ENCODE data around the gene PARVB.

PARVB gene

DNA sequence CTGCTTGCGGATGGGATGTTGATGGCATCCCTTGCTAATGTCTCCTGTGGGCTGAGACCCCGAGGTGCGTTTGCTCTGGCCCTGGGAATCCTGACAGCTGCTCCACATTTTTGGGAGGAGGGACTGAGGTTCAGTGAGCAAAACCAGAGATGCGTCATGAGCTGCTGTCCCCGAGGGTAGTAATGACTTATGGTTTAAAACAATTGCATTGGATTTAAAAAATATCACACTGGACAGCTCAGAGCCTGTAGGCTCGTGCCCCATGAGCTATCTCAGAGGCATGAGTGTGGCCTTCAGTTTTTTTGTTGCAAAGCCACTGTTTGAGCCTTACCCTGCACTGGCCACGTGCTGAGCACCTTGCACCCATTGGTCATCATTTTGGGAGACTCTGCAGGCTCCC is 135.7 kb downstream of the PARVB start:
- no peaks in the 10 kb centered on the region for H3K36me3 ChIP-seq (replicated peaks in 1 of 2; ENCODE audit: control insufficient read depth in 2 of 2, insufficient read depth in 2 of 2, low read length in 2 of 2)
- H4K91ac ChIP-seq (ENCODE audit: low read depth, low read length, poor library complexity): no peak overlapping the region
- no peaks in the 10 kb centered on the region for H3K79me1 ChIP-seq (ENCODE audit: low read depth, low read length)
- H2AK5ac ChIP-seq (ENCODE audit: low read depth, low read length): no peak overlapping the region
- DNase-seq (ENCODE audit: low spot score): no peak
- H3K9ac ChIP-seq (ENCODE audit: low read depth, low read length, poor library complexity): no peak overlapping the region
- no peaks in the 10 kb centered on the region for H3K27me3 ChIP-seq (ENCODE audit: control insufficient read depth in 3 of 3, insufficient read depth in 3 of 3, low read depth in 1 of 3, low read length in 3 of 3)
- H3K4ac ChIP-seq (ENCODE audit: low read length): no peak overlapping the region
- H4K8ac ChIP-seq (ENCODE audit: low read depth, low read length): no peak overlapping the region
- no peak overlapping the region for H3K14ac ChIP-seq (ENCODE audit: low read length)
- H3K23ac ChIP-seq (ENCODE audit: low read depth, low read length, poor library complexity): no peak overlapping the region
- no peak overlapping the region for H2BK120ac ChIP-seq (ENCODE audit: low read depth, low read length)
- H3K4me1 ChIP-seq (ENCODE audit: control insufficient read depth in 2 of 2, insufficient read depth in 1 of 2, low read depth in 1 of 2, low read length in 2 of 2): peaks cover 16 to 19% of the 10 kb centered on the region in 2 donors
- H3K4me2 ChIP-seq (ENCODE audit: insufficient read depth, low read length, poor library complexity, severe bottlenecking): no peak overlapping the region
- H3K18ac ChIP-seq (ENCODE audit: low read length): peak overlapping the region; percentile 7
- H2BK15ac ChIP-seq (ENCODE audit: low read length): no peak overlapping the region
- H2BK12ac ChIP-seq (ENCODE audit: low read length): no peak overlapping the region
- H3K4me3 ChIP-seq (ENCODE audit: low read length in 2 of 2): no peak overlapping the region
- H2BK5ac ChIP-seq (ENCODE audit: low read length): no peak overlapping the region
- H3K9me3 ChIP-seq (replicated peaks in 1 of 2; ENCODE audit: control insufficient read depth in 2 of 2, insufficient read depth in 1 of 2, low read depth in 1 of 2, low read length in 2 of 2): no peaks in the 10 kb centered on the region
- H2AFZ ChIP-seq (ENCODE audit: low read length): no peak overlapping the region
- H3K27ac ChIP-seq (replicated peaks; ENCODE audit: low read length): no peak overlapping the region
- WGBS, 2 donors (ENCODE audit: extremely low coverage in 2 of 2, insufficient read length in 2 of 2, insufficient replicate concordance in 1 of 2): no CpG with 5 or more reads among the region's 7 CpGs

- Histone ChIP-seq H3K9ac (ENCODE audit: low read depth, low read length, poor library complexity) (no peak overlapping the region), H3K4ac (ENCODE audit: low read length) (no peak overlapping the region), H4K8ac (ENCODE audit: low read depth, low read length) (no peak overlapping the region), H2AK5ac (ENCODE audit: low read depth, low read length) (no peak overlapping the region), H2AFZ (ENCODE audit: low read length) (no peak overlapping the region), H3K4me1 (ENCODE audit: control insufficient read depth in 2 of 2, insufficient read depth in 1 of 2, low read depth in 1 of 2, low read length in 2 of 2) (peaks cover 16 to 19% of the 10 kb centered on the region in 2 donors), H2BK5ac (ENCODE audit: low read length) (no peak overlapping the region), H4K91ac (ENCODE audit: low read depth, low read length, poor library complexity) (no peak overlapping the region), H3K4me3 (ENCODE audit: low read length in 2 of 2) (no peak overlapping the region), H3K27ac (replicated peaks; ENCODE audit: low read length) (no peak overlapping the region), H3K4me2 (ENCODE audit: insufficient read depth, low read length, poor library complexity, severe bottlenecking) (no peak overlapping the region), H2BK120ac (ENCODE audit: low read depth, low read length) (no peak overlapping the region), H3K23ac (ENCODE audit: low read depth, low read length, poor library complexity) (no peak overlapping the region), H2BK12ac (ENCODE audit: low read length) (no peak overlapping the region), H3K27me3 (ENCODE audit: control insufficient read depth in 3 of 3, insufficient read depth in 3 of 3, low read depth in 1 of 3, low read length in 3 of 3) (no peaks in the 10 kb centered on the region), H3K79me1 (ENCODE audit: low read depth, low read length) (no peaks in the 10 kb centered on the region), H3K36me3 (replicated peaks in 1 of 2; ENCODE audit: control insufficient read depth in 2 of 2, insufficient read depth in 2 of 2, low read length in 2 of 2) (no peaks in the 10 kb centered on the region), H3K18ac (ENCODE audit: low read length) (peak overlapping the region; percentile 53), H3K14ac (ENCODE audit: low read length) (peak overlapping the region; percentile 42), H2BK15ac (ENCODE audit: low read length) (no peak overlapping the region), H3K9me3 (replicated peaks in 1 of 2; ENCODE audit: control insufficient read depth in 2 of 2, insufficient read depth in 1 of 2, low read depth in 1 of 2, low read length in 2 of 2) (no peaks in the 10 kb centered on the region)
- DNase-seq (ENCODE audit: low spot score): no peak
- WGBS, 2 donors (ENCODE audit: extremely low coverage in 2 of 2, insufficient read length in 2 of 2, insufficient replicate concordance in 1 of 2): no CpG with 5 or more reads among the region's 5 CpGs
These were observed 136.3 kb downstream of the PARVB start for GRCh38 chr22:44160421-44160820.

DNA sequence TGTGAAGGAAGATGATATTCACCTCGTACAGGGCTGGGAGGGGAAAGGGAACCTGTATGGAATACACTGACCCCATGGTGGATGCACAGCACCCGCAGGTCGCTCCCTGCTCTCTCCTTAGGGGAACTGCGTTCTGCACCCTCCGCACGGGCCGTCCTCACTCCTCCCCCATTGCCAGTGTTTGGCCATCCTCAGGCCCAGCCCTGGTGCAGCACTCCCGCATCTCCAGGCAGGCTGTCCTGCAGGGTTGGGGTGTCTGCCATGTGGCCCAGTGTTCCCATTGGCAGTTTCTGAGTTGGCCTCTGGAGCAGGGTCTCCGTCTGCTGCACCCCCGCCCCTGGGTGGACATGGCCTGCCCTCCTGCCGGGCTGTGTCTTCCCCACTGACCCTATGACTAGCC is 137.6 kb downstream of the PARVB start:
- Histone ChIP-seq H2BK15ac (ENCODE audit: low read length) (peak overlapping the region; percentile 67), H2AK5ac (ENCODE audit: low read depth, low read length) (peak overlapping the region; percentile 85), H3K9me3 (replicated peaks in 1 of 2; ENCODE audit: control insufficient read depth in 2 of 2, insufficient read depth in 1 of 2, low read depth in 1 of 2, low read length in 2 of 2) (no peaks in the 10 kb centered on the region), H3K4me3 (ENCODE audit: low read length in 2 of 2) (no peak overlapping the region), H3K27ac (replicated peaks; ENCODE audit: low read length) (no peak overlapping the region), H4K8ac (ENCODE audit: low read depth, low read length) (no peak overlapping the region), H2BK5ac (ENCODE audit: low read length) (no peak overlapping the region), H2BK12ac (ENCODE audit: low read length) (peak overlapping the region; percentile 67), H3K36me3 (replicated peaks in 1 of 2; ENCODE audit: control insufficient read depth in 2 of 2, insufficient read depth in 2 of 2, low read length in 2 of 2) (no peaks in the 10 kb centered on the region), H3K27me3 (ENCODE audit: control insufficient read depth in 3 of 3, insufficient read depth in 3 of 3, low read depth in 1 of 3, low read length in 3 of 3) (no peaks in the 10 kb centered on the region), H3K79me1 (ENCODE audit: low read depth, low read length) (no peaks in the 10 kb centered on the region), H3K4me1 (ENCODE audit: control insufficient read depth in 2 of 2, insufficient read depth in 1 of 2, low read depth in 1 of 2, low read length in 2 of 2) (peaks cover 18 to 19% of the 10 kb centered on the region in 2 donors), H2BK120ac (ENCODE audit: low read depth, low read length) (no peak overlapping the region), H3K4ac (ENCODE audit: low read length) (no peak overlapping the region), H3K4me2 (ENCODE audit: insufficient read depth, low read length, poor library complexity, severe bottlenecking) (no peak overlapping the region), H3K9ac (ENCODE audit: low read depth, low read length, poor library complexity) (peak overlapping the region; percentile 25), H4K91ac (ENCODE audit: low read depth, low read length, poor library complexity) (peak overlapping the region; percentile 40), H3K23ac (ENCODE audit: low read depth, low read length, poor library complexity) (peak overlapping the region; percentile 25), H2AFZ (ENCODE audit: low read length) (no peak overlapping the region), H3K14ac (ENCODE audit: low read length) (peak overlapping the region; percentile 60), H3K18ac (ENCODE audit: low read length) (peak overlapping the region; percentile 90)
- no CpG with 5 or more reads among the region's 11 CpGs for WGBS, 2 donors (ENCODE audit: extremely low coverage in 2 of 2, insufficient read length in 2 of 2, insufficient replicate concordance in 1 of 2)
- DNase-seq (ENCODE audit: low spot score): no peak

- peaks cover 19 to 21% of the 10 kb centered on the region in 2 donors for H3K4me1 ChIP-seq (ENCODE audit: control insufficient read depth in 2 of 2, insufficient read depth in 1 of 2, low read depth in 1 of 2, low read length in 2 of 2)
- no peak overlapping the region for H2BK15ac ChIP-seq (ENCODE audit: low read length)
- no peak for DNase-seq (ENCODE audit: low spot score)
- H3K36me3 ChIP-seq (replicated peaks in 1 of 2; ENCODE audit: control insufficient read depth in 2 of 2, insufficient read depth in 2 of 2, low read length in 2 of 2): no peaks in the 10 kb centered on the region
- no peak overlapping the region for H3K4me2 ChIP-seq (ENCODE audit: insufficient read depth, low read length, poor library complexity, severe bottlenecking)
- no peaks in the 10 kb centered on the region for H3K79me1 ChIP-seq (ENCODE audit: low read depth, low read length)
- H3K4me3 ChIP-seq (ENCODE audit: low read length in 2 of 2): peak overlapping the region in 1 of 2 donors; percentile 56
- H2AFZ ChIP-seq (ENCODE audit: low read length): no peak overlapping the region
- peak overlapping the region; percentile 81 for H3K18ac ChIP-seq (ENCODE audit: low read length)
- H3K9me3 ChIP-seq (replicated peaks in 1 of 2; ENCODE audit: control insufficient read depth in 2 of 2, insufficient read depth in 1 of 2, low read depth in 1 of 2, low read length in 2 of 2): no peaks in the 10 kb centered on the region
- H3K9ac ChIP-seq (ENCODE audit: low read depth, low read length, poor library complexity): no peak overlapping the region
- H2BK5ac ChIP-seq (ENCODE audit: low read length): no peak overlapping the region
- H2BK12ac ChIP-seq (ENCODE audit: low read length): no peak overlapping the region
- no peak overlapping the region for H3K4ac ChIP-seq (ENCODE audit: low read length)
- no peak overlapping the region for H2BK120ac ChIP-seq (ENCODE audit: low read depth, low read length)
- H4K8ac ChIP-seq (ENCODE audit: low read depth, low read length): no peak overlapping the region
- H3K27ac ChIP-seq (replicated peaks; ENCODE audit: low read length): no peak overlapping the region
- peak overlapping the region; percentile 23 for H2AK5ac ChIP-seq (ENCODE audit: low read depth, low read length)
- H3K14ac ChIP-seq (ENCODE audit: low read length): no peak overlapping the region
- no peak overlapping the region for H4K91ac ChIP-seq (ENCODE audit: low read depth, low read length, poor library complexity)
- peaks cover 0 to 2% (median 0%) of the 10 kb centered on the region in 3 experiments for H3K27me3 ChIP-seq (ENCODE audit: control insufficient read depth in 3 of 3, insufficient read depth in 3 of 3, low read depth in 1 of 3, low read length in 3 of 3)
- no peak overlapping the region for H3K23ac ChIP-seq (ENCODE audit: low read depth, low read length, poor library complexity)
- WGBS, 2 donors (ENCODE audit: extremely low coverage in 2 of 2, insufficient read length in 2 of 2, insufficient replicate concordance in 1 of 2): no CpG with 5 or more reads among the region's 13 CpGs
These were observed 138.9 kb downstream of the PARVB start for GRCh38 chr22:44162960-44163359.

Data from neuronal stem cell (in vitro differentiated cells).